Omental fat pad (tissue), 4 donors: ENCODE measurements around the gene GALNT18. TPM values are rescaled to one million over a fixed set of nuclear protein-coding genes. Genes with fewer than 3 reads are reported as not detected.

Experiments used
- ATAC-seq: fragments of 150-250 bp; one replicate; pipeline ENCODE4 v1.9.1; 2016; ENCODE audit warnings: mild to moderate bottlenecking, moderate library complexity; ENCODE audit not compliant: low FRiP score
- DNase-seq: peaks from one replicate; pipeline ENCODE4 v3.0.0-alpha.2; 2019; ENCODE audit warnings: low spot score
- small RNA-seq: library from RNA; depleted of rRNA; stranded (forward); fragments of <200 nt; gene quantifications from one replicate; pipeline ENCODE3, GENCODE V24; 2016
- total RNA-seq, 4 donors: library from RNA; depleted of rRNA; stranded (reverse); fragments of >200 nt; gene quantifications; one replicate each; pipeline ENCODE4 v1.1.0, GENCODE V29; 2016
- TF ChIP-seq, protein P1 (sequence below), 3 donors: fragments of 450-650 bp; IDR thresholded peaks; one replicate each; pipeline ENCODE4 v1.5.1; 2016 to 2017; ENCODE audit warnings: antibody characterized with exemption in 3 of 3, mild to moderate bottlenecking in 3 of 3, moderate library complexity in 2 of 3

The GALNT18 gene
- total RNA-seq, 4 donors from 2014 or later, result 21.0 to 47.4 (median 35.7) TPM

DNA sequence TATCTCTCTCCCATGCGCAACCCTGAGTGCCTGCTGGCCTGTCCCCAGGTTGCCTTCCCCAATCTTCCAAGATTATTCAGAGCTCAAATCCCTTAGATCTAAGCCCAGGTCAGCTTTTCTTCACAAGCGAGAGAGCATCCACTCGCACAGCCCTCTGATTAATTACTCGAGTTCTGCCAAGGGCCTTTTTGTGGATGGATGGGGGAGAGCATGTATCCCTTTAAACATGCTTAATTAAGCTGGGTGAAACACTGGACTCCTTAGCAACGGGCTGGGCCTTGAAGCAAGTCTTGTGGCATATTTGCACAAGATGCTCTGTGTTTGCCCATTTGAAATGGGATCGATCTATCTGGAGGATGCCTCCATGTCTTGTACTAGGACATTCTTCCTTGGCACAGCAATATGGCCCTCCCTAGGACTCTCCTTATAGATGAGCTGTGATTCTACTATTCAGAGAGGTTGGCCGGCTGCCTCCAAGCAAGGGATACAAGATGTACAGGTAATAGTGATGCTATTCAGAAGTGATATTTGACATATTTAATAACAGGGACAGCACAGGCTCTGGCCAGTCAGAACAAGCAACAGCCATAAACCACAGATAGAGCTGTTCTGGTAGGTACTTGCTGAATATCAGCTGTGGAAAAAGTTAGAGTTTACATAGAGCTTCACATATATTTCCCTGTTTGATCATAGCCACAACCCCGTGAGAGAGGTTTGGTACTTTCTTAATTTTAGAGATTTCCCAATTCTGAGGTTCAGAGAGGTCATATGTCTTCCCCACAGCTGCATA is 394.3 kb downstream of the GALNT18 start:
- no peak for ATAC-seq
- TF ChIP-seq, protein P1, sequence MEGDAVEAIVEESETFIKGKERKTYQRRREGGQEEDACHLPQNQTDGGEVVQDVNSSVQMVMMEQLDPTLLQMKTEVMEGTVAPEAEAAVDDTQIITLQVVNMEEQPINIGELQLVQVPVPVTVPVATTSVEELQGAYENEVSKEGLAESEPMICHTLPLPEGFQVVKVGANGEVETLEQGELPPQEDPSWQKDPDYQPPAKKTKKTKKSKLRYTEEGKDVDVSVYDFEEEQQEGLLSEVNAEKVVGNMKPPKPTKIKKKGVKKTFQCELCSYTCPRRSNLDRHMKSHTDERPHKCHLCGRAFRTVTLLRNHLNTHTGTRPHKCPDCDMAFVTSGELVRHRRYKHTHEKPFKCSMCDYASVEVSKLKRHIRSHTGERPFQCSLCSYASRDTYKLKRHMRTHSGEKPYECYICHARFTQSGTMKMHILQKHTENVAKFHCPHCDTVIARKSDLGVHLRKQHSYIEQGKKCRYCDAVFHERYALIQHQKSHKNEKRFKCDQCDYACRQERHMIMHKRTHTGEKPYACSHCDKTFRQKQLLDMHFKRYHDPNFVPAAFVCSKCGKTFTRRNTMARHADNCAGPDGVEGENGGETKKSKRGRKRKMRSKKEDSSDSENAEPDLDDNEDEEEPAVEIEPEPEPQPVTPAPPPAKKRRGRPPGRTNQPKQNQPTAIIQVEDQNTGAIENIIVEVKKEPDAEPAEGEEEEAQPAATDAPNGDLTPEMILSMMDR (IDR thresholded peaks at IDR 0.05), result no peak
- DNase-seq, result no peak

Small RNAs within 50 kb of the gene (small RNA-seq; reads per million reads assigned to genes)
- not detected for gene MIR4299

Other genes with a start within 250 kb of the GALNT18 start
- 10 to 100 TPM; 61.0 to 83.3 (median 72.8) TPM for gene USP47, start 220.0 kb upstream of the GALNT18 start, total RNA-seq